NCI-H510A treated with DMSO at 0.1 percent for 48 hours (cell line): ENCODE measurements around the gene BEND7.
"Not testable (repeated sequence)": the region's sequence is repeated elsewhere in the genome, so short reads cannot be mapped to it uniquely, and the experiment has no call there.

Experiments
- DNase-seq: peaks from one replicate; lab custom pipeline; 2025; lab: John Stamatoyannopoulos, UW

BEND7 gene

GRCh38 chr10:13420532-13421307, 108.1 kb downstream of the BEND7 start:
- no peak for DNase-seq

DNA sequence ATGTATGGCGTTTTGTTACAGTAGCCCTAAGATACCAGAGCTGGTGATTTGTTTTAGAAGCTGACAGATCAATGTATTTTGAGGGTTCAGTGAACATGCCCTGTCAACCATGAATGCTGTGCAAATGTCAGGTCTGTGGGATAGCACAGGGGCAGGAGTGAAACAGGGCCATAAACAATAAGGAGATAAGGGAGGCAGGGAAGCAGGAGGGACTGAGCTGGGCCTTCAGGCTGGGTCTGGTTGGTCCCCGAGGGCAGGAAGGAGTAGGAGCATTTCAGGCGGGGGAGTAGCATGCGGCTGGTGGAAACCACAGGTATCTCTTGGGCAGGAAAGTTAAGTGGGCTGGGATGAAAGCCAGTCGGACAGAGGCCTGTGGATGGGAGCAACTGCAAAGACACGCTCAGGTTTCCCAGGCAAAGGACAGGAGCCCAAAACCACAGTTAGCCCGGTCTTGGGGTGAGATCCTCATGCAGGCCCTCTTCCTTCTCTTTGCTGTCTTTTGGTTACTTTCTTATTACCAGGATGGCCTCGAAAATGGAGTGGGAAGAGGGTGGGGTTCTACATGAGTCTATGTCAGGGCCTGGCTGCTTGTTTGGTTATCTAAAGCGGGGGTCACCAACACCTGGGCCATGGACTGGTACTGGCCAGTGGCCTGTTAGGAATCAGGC, 111.2 kb downstream of the BEND7 start:
- no peak for DNase-seq

GRCh38 chr10:13416760-13417159, 112.1 kb downstream of the BEND7 start:
- DNase-seq = no peak

GRCh38 chr10:13414855-13415254, 114.0 kb downstream of the BEND7 start:
- DNase-seq = peak; percentile 22

DNA sequence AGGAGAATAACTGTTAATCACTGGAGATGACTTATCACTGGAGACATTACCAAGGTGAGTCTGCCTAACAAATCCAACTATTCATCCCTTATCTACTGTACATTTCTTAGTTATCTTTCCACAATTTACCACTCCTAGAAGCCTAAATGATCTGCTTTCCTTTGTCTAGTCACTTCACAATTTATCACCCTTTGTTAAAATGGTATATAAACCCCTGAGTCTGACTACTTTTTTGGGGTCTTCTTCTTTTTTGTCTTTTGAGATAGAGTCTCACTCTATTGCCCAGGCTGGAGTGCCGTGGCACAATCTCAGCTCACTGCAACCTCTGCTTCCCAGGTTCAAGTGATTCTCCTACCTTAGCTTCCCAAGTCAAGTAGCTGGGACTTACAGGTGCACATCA, 114.7 kb downstream of the BEND7 start:
- DNase-seq = no peak

GRCh38 chr10:13412894-13413293, 115.9 kb downstream of the BEND7 start:
- no peak for DNase-seq

DNA sequence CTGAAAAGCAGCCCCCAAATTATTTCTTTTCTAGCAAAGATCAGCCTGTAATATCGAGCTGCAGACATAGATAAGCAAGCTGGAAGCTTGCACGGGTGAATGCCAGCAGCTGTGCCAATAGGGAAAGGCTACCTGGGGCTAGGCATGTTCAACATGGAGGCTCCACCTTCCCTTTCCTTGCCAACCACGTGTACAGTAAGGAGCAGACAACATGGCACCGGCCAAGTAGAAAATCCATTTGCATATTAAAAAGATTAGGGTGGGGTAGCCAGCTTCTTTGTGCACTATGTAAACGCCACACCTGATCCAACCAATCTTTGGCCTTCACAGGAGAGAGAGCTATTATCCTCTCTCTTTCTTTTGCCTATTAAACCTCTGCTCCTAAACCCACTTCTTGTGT, 124.0 kb downstream of the BEND7 start:
- DNase-seq = peak; percentile 8

DNA sequence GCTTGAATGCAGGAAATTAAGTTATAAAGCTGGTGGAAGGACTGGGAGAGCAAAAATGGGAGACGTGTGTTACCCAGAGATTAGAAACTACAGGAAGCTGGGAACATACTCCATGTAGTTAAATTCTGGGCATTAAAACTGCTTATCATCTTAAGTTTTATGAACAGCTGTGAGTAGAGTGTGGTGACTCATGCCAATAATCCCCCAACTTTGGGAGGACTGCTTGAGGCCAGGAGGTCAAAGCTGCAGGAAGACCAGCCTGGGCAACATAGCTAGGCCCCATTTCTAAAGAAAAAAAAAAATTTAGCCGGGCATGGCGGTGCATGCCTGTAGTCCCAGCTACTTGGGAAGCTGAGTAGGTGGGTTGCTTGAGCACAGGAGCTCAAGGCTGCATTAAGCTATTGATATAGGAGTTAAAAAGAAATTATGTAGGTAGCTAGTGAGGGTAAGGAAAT, 124.5 kb downstream of the BEND7 start:
- DNase-seq = no peak

GRCh38 chr10:13403426-13403825, 125.4 kb downstream of the BEND7 start:
- not testable (repeated sequence) for DNase-seq

DNA sequence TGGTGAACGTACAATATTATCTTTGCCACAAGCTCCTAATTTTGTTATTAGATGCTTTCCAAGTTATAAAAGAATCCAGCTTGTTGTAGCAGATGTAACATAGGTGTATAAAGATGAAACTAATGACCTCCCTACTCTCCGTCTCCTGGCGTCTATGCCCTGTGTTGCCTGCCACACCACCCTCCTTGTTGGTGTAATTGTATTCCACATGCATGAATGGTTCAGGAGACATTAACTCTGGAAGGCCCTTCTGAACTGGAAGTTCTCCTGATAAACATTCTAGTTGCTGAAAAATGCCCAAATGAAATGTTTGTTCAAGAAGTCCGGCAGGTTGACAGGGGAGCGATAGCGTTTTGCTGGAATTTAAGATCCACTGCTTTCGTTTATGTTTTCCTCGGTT, 126.8 kb downstream of the BEND7 start:
- no peak for DNase-seq

DNA sequence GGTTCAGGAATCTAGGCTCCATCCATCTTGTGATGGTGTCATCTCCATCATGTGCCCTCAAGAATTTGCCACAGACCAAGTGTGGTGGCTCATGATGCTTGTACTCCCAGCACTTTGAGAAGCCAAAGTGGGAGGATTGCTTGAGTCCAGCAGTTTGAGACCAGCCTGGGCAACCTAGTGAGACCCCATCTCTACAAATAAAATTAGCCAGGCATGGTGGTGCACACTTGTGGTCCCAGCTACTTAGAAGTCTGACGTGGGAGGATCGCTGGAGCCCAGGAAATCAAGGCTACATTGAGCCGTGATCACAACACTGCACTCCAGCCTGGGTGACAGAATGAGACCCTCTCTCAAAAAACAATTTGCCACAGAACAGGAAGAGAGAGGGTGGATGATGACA, 127.7 kb downstream of the BEND7 start:
- DNase-seq = no peak

DNA sequence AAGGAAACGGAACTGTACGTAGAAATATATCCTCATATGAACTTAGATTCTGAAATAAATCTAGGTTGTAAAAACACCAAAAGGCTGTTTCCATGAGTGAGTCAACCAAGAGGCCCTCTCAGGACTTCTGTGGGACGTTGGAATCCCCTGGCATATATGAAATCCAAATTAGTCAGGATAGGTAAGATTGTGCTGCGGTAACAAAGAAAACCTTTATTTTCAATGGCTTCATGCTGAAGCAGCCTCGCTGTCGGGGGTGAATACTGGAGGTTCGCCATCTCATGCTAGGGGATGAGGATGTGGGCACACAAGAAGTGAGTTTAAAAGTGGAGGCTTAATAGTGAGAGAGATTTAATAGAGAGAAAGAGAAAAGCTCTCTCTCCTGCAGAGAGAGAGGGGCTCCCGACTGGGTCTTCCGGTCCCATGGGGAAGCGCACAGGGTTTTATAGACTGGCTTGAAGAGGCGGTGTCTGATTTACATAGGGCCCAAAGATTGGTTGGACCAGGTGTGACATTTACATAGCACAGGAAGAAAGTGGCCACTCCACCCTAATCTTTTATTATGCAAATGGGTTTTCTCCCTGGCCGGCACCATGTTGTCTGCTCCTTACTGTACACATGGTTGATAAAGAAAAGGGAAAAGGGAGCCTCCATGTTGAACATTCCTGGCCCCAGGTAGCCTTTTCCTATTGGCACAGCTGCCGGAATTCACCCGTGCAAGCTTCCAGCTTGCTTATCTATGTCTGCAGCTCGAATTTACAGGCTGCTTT, 128.4 kb downstream of the BEND7 start:
- DNase-seq = no peak

DNA sequence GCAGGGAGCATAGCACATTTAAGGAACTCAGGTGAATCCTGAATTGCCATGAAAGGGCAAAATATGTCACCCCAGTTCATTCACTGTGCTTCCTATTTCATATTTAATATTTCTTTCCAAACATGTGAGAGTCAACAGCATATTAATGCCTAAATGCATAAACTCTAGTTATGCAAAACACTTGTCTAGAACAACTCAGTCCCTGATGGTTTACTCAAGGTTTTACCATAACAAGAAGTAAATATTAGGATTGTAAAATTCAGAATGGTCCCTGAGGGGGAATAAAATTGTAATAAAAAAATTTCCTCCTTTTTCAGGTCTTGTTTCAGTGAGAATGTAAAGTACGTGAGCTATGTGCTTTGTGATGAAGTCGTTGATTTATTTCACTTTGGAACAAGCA, 129.1 kb downstream of the BEND7 start:
- no peak for DNase-seq

DNA sequence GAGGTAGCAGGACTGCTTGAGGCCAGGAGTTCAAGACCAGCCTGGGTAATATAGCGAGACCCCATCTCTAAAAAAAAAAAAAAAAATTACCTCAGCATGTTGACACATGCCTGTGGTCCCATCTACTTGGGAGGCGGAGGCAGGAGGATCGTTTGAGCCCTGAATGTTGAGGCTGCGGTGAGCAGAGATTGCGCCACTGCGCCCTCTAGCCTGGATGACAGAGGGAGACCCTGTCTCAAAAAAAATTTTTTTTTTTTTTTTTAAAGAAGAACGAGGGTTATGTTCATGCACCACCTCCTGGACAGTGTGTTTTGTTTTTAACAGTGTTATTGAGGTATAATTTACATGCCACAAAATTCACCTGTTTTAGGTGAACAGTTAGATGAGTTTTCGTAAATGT, 129.6 kb downstream of the BEND7 start:
- DNase-seq = no peak

DNA sequence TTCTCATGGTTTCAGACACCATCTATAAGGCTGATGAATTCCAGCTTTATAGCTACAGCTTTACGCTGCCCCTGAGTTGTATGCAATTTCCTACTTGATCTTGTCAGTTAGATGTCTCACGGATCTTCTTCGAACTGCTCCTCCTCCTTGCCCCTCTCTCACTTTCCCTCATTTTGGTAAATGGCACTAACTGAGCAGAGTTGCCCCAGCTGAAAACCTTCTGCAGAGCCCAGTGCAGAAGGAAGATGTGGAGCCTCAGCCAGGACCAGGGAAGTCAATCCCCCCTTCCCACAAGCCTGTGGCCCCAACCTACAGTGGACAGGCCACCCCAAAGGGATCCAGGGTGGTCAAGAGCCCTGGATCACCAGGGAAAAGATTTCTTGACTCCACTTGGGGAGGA, 131.8 kb downstream of the BEND7 start:
- no peak for DNase-seq

DNA sequence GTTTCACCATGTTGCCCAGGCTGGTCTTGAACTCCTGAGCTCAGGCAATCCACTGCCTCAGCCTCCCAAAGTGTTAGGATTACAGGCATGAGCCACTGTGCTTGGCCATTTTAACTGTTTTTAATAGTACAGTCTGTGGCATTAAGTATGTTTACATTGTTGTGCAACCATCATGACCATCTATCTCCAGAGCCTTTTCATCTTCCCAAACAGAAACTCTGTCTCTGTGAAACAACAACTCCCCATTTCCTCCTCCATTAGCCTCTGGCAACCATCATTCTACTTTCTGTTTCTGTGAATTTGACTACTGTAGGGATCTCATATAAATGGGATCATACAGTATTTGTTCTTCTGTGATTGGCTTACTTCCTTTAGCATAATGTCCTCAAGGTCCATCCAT, 132.4 kb downstream of the BEND7 start:
- DNase-seq = no peak

DNA sequence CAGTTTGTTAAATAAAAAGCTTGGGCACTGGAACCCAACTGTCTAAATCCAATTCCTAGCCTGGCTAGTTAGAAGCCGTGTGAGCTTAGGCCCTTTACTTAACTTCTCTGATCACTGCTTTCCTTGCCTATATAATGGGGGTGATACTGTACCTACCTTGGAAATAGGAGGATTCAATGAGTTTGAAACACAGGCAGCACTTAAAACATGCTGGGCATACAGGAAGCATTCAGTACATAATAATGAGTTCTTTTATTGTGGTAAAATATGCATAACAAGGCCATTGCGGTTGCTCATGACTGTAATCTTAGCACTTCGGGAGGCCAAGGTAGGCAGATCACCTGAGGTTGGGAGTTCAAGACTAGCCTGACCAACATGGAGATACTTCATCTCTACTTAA, 133.3 kb downstream of the BEND7 start:
- DNase-seq = no peak

GRCh38 chr10:13393640-13394039, 135.2 kb downstream of the BEND7 start:
- DNase-seq = no peak

DNA sequence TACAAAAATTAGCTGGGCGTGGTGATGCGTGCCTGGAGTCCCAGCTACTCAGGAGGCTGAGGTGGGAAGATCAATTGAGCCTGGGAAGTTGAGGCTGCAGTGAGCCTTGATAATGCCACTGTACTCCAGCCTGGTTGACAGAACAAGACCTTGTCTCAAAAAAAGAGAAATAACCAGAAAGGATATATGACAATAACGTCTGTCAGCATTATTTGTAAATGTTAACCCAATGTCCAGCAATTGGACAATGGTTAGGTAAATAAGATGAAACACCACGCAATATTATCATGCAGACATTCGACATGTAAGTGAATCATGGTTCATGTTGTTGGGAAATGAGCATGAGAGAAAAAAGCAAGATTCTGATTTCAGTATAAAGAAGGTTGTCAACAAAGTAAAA, 136.1 kb downstream of the BEND7 start:
- DNase-seq = no peak
